ENCODE measurements around the gene GJA3. TPM values are rescaled to one million over a fixed set of nuclear protein-coding genes. Genes with fewer than 3 reads are reported as not detected.
A peak's percentile ranks its signal among the peaks of the same experiment; 100 is the strongest.

GJA3 gene
- total and polyA plus RNA-seq, 12 donors = 4.0 to 30.1 (median 18.3) TPM

- DNase-seq (no peak), ATAC-seq (no peak)
- TF ChIP-seq, protein P1, sequence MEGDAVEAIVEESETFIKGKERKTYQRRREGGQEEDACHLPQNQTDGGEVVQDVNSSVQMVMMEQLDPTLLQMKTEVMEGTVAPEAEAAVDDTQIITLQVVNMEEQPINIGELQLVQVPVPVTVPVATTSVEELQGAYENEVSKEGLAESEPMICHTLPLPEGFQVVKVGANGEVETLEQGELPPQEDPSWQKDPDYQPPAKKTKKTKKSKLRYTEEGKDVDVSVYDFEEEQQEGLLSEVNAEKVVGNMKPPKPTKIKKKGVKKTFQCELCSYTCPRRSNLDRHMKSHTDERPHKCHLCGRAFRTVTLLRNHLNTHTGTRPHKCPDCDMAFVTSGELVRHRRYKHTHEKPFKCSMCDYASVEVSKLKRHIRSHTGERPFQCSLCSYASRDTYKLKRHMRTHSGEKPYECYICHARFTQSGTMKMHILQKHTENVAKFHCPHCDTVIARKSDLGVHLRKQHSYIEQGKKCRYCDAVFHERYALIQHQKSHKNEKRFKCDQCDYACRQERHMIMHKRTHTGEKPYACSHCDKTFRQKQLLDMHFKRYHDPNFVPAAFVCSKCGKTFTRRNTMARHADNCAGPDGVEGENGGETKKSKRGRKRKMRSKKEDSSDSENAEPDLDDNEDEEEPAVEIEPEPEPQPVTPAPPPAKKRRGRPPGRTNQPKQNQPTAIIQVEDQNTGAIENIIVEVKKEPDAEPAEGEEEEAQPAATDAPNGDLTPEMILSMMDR (IDR thresholded peaks at IDR 0.05) = no peak
- peaks cover 3 to 39% (median 25%) of the 10 kb centered on the region in 9 donors for H3K4me1 ChIP-seq
- H3K27me3 ChIP-seq = peaks cover 17 to 66% (median 43%) of the 10 kb centered on the region in 7 donors
- H3K36me3 ChIP-seq = no peaks in the 10 kb centered on the region
- H3K4me3 ChIP-seq = no peak overlapping the region
- H3K9me3 ChIP-seq = no peaks in the 10 kb centered on the region
- H3K27ac ChIP-seq = no peak overlapping the region
- 85 to 87% methylated on average over 5 of the region's 5 CpGs for WGBS, 2 donors
- intact Hi-C loops (cut with DNase I) = loop anchor here in 3 of 10 donors (10.0 kb wide), 2 partner anchors 305 to 735 kb away; no protein-coding TSS in a partner anchor
Observed at GRCh38 chr13:20190076-20190475, 29.2 kb upstream of the GJA3 start.

- Histone ChIP-seq H3K27me3 (peaks cover 12 to 62% (median 33%) of the 10 kb centered on the region in 7 donors), H3K36me3 (no peaks in the 10 kb centered on the region), H3K9me3 (no peaks in the 10 kb centered on the region), H3K27ac (no peak overlapping the region), H3K4me3 (no peak overlapping the region), H3K4me1 (peaks cover 3 to 34% (median 25%) of the 10 kb centered on the region in 9 donors)
- DNase-seq (no peak), ATAC-seq (no peak)
- WGBS, 2 donors = 83 to 87% methylated on average over 28 of the region's 28 CpGs
- intact Hi-C loops (cut with DNase I) = loop anchor here in 5 of 10 donors (10.0 kb wide), 1 partner anchor 736 kb away; no protein-coding TSS in a partner anchor
- TF ChIP-seq, protein P1 (IDR thresholded peaks at IDR 0.05) = peak in 1 of 9 donors; percentile 30
Observed at GRCh38 chr13:20188667-20189553, 28.1 kb upstream of the GJA3 start.

DNA sequence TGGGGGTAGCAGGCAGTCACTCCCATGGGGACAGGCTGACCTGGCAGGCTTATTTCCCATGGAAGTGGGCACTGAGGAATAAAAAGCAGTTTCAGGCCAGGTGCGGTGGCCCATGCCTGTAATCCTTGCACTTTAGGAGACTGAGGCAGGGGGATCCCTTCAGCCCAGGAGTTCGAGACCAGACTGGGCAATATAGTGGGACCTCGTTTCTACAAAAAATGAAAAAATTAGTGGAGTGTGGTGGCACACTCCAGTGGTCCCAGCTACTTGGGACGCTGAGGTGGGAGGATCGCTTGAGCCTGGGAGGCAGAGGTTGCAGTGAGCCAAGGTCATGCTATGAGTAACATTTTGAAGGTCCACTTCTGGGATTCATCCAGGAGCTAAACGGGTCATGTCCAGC, 25.9 kb upstream of the GJA3 start:
- Histone ChIP-seq H3K4me3 (no peak overlapping the region), H3K9me3 (no peaks in the 10 kb centered on the region), H3K27me3 (peaks cover 0 to 40% (median 16%) of the 10 kb centered on the region in 7 donors), H3K4me1 (peaks cover 0 to 19% (median 3%) of the 10 kb centered on the region in 9 donors), H3K36me3 (no peaks in the 10 kb centered on the region), H3K27ac (no peak overlapping the region)
- no peak for ATAC-seq
- no peak for DNase-seq
- intact Hi-C loops (cut with DNase I) = loop anchor here in 5 of 10 donors (10.0 kb wide), 1 partner anchor 738 kb away; no protein-coding TSS in a partner anchor
- 74 to 85% methylated on average over 6 of the region's 6 CpGs for WGBS, 2 donors
- TF ChIP-seq, protein P1 (IDR thresholded peaks at IDR 0.05) = no peak

GRCh38 chr13:20185366-20186056, 24.7 kb upstream of the GJA3 start:
- no peak for ATAC-seq
- WGBS, 2 donors = 54 to 60% methylated on average over 12 of the region's 12 CpGs
- intact Hi-C loops (cut with DNase I) = loop anchor here in 5 of 10 donors (10.0 kb wide), 1 partner anchor 739 kb away; no protein-coding TSS in a partner anchor

More at GRCh38 chr13:20185366-20186056, 24.7 kb upstream of the GJA3 start:
- Histone ChIP-seq H3K27me3 (peaks cover 0 to 39% (median 16%) of the 10 kb centered on the region in 7 donors), H3K4me1 (peaks cover 0 to 14% (median 0%) of the 10 kb centered on the region in 9 donors), H3K36me3 (no peaks in the 10 kb centered on the region), H3K9me3 (no peaks in the 10 kb centered on the region), H3K27ac (no peak overlapping the region), H3K4me3 (no peak overlapping the region)
- DNase-seq = no peak
- TF ChIP-seq, protein P1 (IDR thresholded peaks at IDR 0.05) = no peak
